GM06990 (cell line): ENCODE measurements around the gene SLC22A1.
"Not testable (repeated sequence)": the region's sequence is repeated elsewhere in the genome, so short reads cannot be mapped to it uniquely, and the experiment has no call there.

Experiments used
- DNase-seq: peaks from one replicate; pipeline ENCODE4 v3.0.0-alpha.2; 2011; ENCODE audit not compliant: insufficient read length; ENCODE audit errors: extremely low read depth
- H3K27me3 ChIP-seq: replicated peaks from 2 replicates; pipeline ENCODE4 v1.6.0; 2011; ENCODE audit warnings: low read length; ENCODE audit not compliant: control insufficient read depth, insufficient read depth
- H3K36me3 ChIP-seq: 2 replicates; pipeline ENCODE4 v1.5.1; 2011; ENCODE audit warnings: low read length; ENCODE audit not compliant: control insufficient read depth, insufficient read depth
- H3K4me3 ChIP-seq: replicated peaks from 2 replicates; pipeline ENCODE4 v1.5.1; 2011; ENCODE audit warnings: low read depth, mild to moderate bottlenecking, control low read depth, low read length
- CTCF ChIP-seq: IDR thresholded peaks from 2 replicates; pipeline ENCODE4 v1.5.1; 2011; ENCODE audit warnings: low read length, control low read depth, mild to moderate bottlenecking, inconsistent platforms; ENCODE audit not compliant: insufficient read depth, poor library complexity, severe bottlenecking

SLC22A1 gene

GRCh38 chr6:160131636-160132296 lies 10.2 kb downstream of the SLC22A1 start:
- Histone ChIP-seq H3K36me3 (no peaks in the 10 kb centered on the region; the same call in 1 of the 2 replicates), H3K27me3 (no peaks in the 10 kb centered on the region), H3K4me3 (no peak overlapping the region)
- no peak for DNase-seq
- no peak for TF ChIP-seq CTCF

GRCh38 chr6:160132297-160132637 lies 10.7 kb downstream of the SLC22A1 start:
- H3K36me3 ChIP-seq: no peaks in the 10 kb centered on the region; the same call in 1 of the 2 replicates
- no peak for DNase-seq
- H3K4me3 ChIP-seq: no peak overlapping the region
- no peaks in the 10 kb centered on the region for H3K27me3 ChIP-seq
- TF ChIP-seq CTCF: no peak

- no peak for TF ChIP-seq CTCF
- H3K4me3 ChIP-seq: no peak overlapping the region
- H3K36me3 ChIP-seq: no peaks in the 10 kb centered on the region; the same call in 1 of the 2 replicates
- no peaks in the 10 kb centered on the region for H3K27me3 ChIP-seq
- DNase-seq: no peak
Measured at GRCh38 chr6:160132776-160133338, 11.2 kb downstream of the SLC22A1 start.

- Histone ChIP-seq H3K36me3 (no peaks in the 10 kb centered on the region; the same call in 1 of the 2 replicates), H3K27me3 (no peaks in the 10 kb centered on the region), H3K4me3 (no peak overlapping the region)
- no peak for DNase-seq
- TF ChIP-seq CTCF: no peak
Measured at GRCh38 chr6:160133441-160134336, 12.1 kb downstream of the SLC22A1 start.

GRCh38 chr6:160134337-160134751 lies 12.7 kb downstream of the SLC22A1 start:
- not testable (repeated sequence) for H3K4me3 ChIP-seq, H3K27me3 ChIP-seq

GRCh38 chr6:160134779-160135547 lies 13.3 kb downstream of the SLC22A1 start:
- no peak for DNase-seq
- Histone ChIP-seq H3K27me3 (no peaks in the 10 kb centered on the region), H3K36me3 (no peaks in the 10 kb centered on the region; the same call in 1 of the 2 replicates), H3K4me3 (no peak overlapping the region)
- no peak for TF ChIP-seq CTCF

More at GRCh38 chr6:160134337-160134751, 12.7 kb downstream of the SLC22A1 start:
- DNase-seq: peak; percentile 38
- not testable (repeated sequence) for H3K36me3 ChIP-seq
